Retinal pigment epithelial cell (primary cell): Measurements from ENCODE around the gene VAV2.
A peak's percentile ranks its signal among the peaks of the same experiment; 100 is the strongest.
"Not testable (repeated sequence)": the region's sequence is repeated elsewhere in the genome, so short reads cannot be mapped to it uniquely, and the experiment has no call there.

Experiments
- DNase-seq: peaks from one replicate; pipeline ENCODE4 v3.0.0-alpha.2; 2010; ENCODE audit warnings: low read depth
- H3K4me3 ChIP-seq: 2 replicates; pipeline ENCODE4 v1.5.1; 2011; ENCODE audit warnings: mild to moderate bottlenecking, low read length, control low read depth, moderate library complexity
- CTCF ChIP-seq: conservative IDR thresholded peaks from 2 replicates; pipeline ENCODE4 v1.5.1; 2011; ENCODE audit warnings: low read depth, low read length, control low read depth, inconsistent platforms

The VAV2 gene

DNA sequence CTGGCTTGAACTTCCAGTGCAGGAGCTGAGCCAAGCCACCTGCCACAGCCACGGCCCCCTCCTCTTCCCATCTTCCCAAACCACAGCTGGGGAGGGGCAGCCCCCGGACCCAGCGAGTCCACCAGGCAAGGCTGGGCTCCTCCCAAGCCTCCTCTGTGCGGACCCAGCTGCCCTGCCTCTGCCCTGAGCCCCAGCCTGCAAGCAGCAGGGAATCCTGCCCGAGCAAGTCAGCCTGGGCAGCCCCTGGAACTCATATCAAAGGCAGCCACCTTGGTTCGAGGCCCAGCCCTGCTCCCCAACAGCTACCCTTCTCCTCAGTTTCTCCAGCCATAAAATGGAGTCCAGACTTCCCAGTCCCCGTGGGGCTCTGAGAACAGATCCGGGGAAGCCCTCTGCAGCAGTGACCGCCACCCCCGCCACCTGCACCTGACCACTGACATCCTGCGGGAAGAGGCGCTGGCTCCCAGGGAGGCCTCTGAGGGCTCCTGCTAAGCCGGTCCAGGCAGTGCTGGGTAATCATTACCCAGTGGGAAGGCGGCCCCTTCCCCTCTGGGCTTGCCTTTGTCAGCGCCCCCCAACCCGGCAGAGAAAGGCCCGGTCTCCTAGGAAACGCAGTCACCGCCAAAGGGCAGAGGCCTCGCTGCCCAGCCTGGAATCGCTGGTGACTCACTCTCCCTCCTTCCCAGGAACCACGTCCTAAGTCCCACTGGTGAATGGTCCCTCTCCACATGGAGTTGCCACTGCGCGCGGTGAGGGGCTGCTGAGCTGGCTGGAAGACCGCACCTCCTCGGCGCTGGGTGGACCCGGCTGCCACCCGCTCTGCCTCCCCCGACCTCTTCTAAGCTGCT, 1.5 kb downstream of the VAV2 start:
- no peak for TF ChIP-seq CTCF
- DNase-seq, result peak; percentile 45
- H3K4me3 ChIP-seq, result peak overlapping the region; percentile 64

DNA sequence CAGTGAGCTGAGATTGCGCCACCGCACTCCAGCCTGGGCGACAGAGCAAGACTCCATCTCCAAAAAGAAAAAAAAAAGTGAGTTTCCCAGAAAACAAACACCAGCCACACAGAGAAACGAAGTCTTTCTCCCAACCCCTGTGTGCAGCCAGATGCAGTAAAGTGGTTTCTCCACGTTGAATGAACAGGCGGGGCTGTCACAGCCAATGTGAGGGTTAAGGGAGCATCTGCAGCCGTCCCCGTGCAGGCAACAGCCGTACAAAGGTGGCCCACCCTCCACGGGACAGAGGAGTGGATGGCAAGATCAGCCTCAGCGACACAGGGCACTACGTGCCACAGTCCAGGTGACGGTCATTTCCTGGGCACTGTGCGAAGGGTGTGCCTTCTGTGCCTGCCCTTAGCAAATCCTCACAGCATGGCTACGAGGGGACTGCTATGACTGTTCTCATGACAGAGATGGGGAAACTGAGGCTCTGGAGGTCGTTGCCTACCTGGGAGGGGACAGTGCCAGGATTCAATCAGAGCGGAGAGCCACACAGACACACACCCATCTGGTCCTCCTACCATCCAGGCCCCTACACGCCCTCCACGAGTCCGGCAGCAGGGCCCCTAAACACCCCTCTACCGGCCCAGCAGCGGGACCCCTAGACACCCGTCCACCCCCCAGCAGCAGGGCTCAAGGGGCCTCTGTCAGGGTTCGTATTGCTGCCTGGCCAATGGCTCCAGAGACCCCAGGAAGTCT, 2.3 kb downstream of the VAV2 start:
- no peak for DNase-seq
- H3K4me3 ChIP-seq, result peak overlapping the region; percentile 64
- no peak for TF ChIP-seq CTCF

GRCh38 chr9:133988771-133989170, 3.4 kb downstream of the VAV2 start:
- not testable (repeated sequence) for DNase-seq

GRCh38 chr9:133987946-133988665, 4.0 kb downstream of the VAV2 start:
- TF ChIP-seq CTCF, result no peak
- no peak for DNase-seq
- H3K4me3 ChIP-seq, result no peak overlapping the region

More at GRCh38 chr9:133988771-133989170, 3.4 kb downstream of the VAV2 start:
- not testable (repeated sequence) for H3K4me3 ChIP-seq

- no peak overlapping the region for H3K4me3 ChIP-seq
- no peak for TF ChIP-seq CTCF
- DNase-seq, result no peak
Measured at GRCh38 chr9:133987446-133987788, 4.7 kb downstream of the VAV2 start.

- no peak for TF ChIP-seq CTCF
- DNase-seq, result no peak
- no peak overlapping the region for H3K4me3 ChIP-seq
Measured at GRCh38 chr9:133986774-133987445, 5.2 kb downstream of the VAV2 start.

- DNase-seq, result no peak
- no peak for TF ChIP-seq CTCF
Measured at GRCh38 chr9:133986061-133986460, 6.1 kb downstream of the VAV2 start.

More at GRCh38 chr9:133986061-133986460, 6.1 kb downstream of the VAV2 start:
- no peak overlapping the region for H3K4me3 ChIP-seq
